ENCODE measurements around the gene CD109.

DNA sequence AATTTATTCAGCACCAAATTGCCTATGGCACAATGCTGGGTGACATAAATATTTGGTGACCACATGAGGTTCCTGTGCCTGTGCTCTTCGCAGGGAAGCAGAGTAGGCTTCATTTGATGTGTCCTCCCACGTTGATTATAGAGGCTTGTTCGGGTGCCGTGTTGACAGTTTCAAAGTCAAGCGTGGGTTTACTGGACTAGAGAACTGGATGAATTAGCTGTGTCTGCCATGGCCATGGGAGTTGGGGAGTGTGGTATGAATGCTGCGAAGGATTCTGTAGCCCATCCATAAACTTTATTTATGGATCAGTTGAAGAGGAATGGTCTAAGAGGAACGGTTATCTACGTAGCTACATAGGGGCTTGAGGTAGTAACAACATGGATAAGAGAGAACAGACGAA lies 11.0 kb downstream of the CD109 start:
- TF ChIP-seq POLR2AphosphoS5 (IDR thresholded peaks at IDR 0.05) (no peak), POLR2A (IDR thresholded peaks at IDR 0.05) (no peak)
- TF ChIP-seq, protein P1, sequence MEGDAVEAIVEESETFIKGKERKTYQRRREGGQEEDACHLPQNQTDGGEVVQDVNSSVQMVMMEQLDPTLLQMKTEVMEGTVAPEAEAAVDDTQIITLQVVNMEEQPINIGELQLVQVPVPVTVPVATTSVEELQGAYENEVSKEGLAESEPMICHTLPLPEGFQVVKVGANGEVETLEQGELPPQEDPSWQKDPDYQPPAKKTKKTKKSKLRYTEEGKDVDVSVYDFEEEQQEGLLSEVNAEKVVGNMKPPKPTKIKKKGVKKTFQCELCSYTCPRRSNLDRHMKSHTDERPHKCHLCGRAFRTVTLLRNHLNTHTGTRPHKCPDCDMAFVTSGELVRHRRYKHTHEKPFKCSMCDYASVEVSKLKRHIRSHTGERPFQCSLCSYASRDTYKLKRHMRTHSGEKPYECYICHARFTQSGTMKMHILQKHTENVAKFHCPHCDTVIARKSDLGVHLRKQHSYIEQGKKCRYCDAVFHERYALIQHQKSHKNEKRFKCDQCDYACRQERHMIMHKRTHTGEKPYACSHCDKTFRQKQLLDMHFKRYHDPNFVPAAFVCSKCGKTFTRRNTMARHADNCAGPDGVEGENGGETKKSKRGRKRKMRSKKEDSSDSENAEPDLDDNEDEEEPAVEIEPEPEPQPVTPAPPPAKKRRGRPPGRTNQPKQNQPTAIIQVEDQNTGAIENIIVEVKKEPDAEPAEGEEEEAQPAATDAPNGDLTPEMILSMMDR (IDR thresholded peaks at IDR 0.05) = no peak
